H9 (cell line): ENCODE results near the gene ACKR3. TPM values are rescaled to one million over a fixed set of nuclear protein-coding genes. Genes with fewer than 3 reads are reported as not detected.

Experiments
- DNase-seq: peaks from one replicate; pipeline ENCODE4 v3.0.0-alpha.2; 2017
- H2AFZ ChIP-seq: one replicate; pipeline ENCODE4 v1.6.1; 2013; ENCODE audit warnings: mild to moderate bottlenecking, low read length, control low read depth, moderate library complexity
- H2AK5ac ChIP-seq: 2 replicates; pipeline ENCODE4 v1.6.1; 2013; ENCODE audit warnings: low read length, control low read depth, mixed read lengths; ENCODE audit not compliant: insufficient read length
- H2BK120ac ChIP-seq: one replicate; pipeline ENCODE4 v1.6.1; 2013; ENCODE audit warnings: low read depth, mild to moderate bottlenecking, low read length, control low read depth, inconsistent platforms; ENCODE audit not compliant: poor library complexity, severe bottlenecking
- H2BK12ac ChIP-seq: 2 replicates; pipeline ENCODE4 v1.6.1; 2013; ENCODE audit warnings: low read length, control low read depth, mixed read lengths, low read depth; ENCODE audit not compliant: insufficient read length
- H2BK15ac ChIP-seq: 2 replicates; pipeline ENCODE4 v1.6.1; 2013; ENCODE audit warnings: low read depth, low read length, control low read depth
- H2BK20ac ChIP-seq: one replicate; pipeline ENCODE4 v1.6.1; 2013; ENCODE audit warnings: low read depth, mild to moderate bottlenecking, low read length, control low read depth, inconsistent platforms; ENCODE audit not compliant: poor library complexity, severe bottlenecking
- H2BK5ac ChIP-seq: 2 replicates; pipeline ENCODE4 v1.6.1; 2013; ENCODE audit warnings: low read length, control low read depth, mixed read lengths; ENCODE audit not compliant: insufficient read length
- H3K14ac ChIP-seq: 2 replicates; pipeline ENCODE4 v1.6.1; 2013; ENCODE audit warnings: low read length, control low read depth; ENCODE audit not compliant: insufficient read depth
- H3K18ac ChIP-seq: 2 replicates; pipeline ENCODE4 v1.6.1; 2013; ENCODE audit warnings: low read depth, mild to moderate bottlenecking, mixed read lengths, low read length, control low read depth; ENCODE audit not compliant: insufficient read length
- H3K23ac ChIP-seq: 2 replicates; pipeline ENCODE4 v1.6.1; 2013; ENCODE audit warnings: low read length, control low read depth, mixed read lengths, low read depth; ENCODE audit not compliant: insufficient read length
- H3K23me2 ChIP-seq: 2 replicates; pipeline ENCODE4 v1.6.1; 2013; ENCODE audit warnings: low read depth, mild to moderate bottlenecking, mixed read lengths, low read length, control low read depth; ENCODE audit not compliant: insufficient read length, poor library complexity, severe bottlenecking
- H3K27ac ChIP-seq: 2 replicates; pipeline ENCODE4 v1.5.1; 2013; ENCODE audit warnings: low read length, control low read depth, mixed read lengths, low read depth; ENCODE audit not compliant: insufficient read length
- H3K27me3 ChIP-seq: 2 replicates; pipeline ENCODE4 v1.6.1; 2013; ENCODE audit warnings: low read length, control low read depth, inconsistent platforms; ENCODE audit not compliant: insufficient read depth
- H3K4ac ChIP-seq: 2 replicates; pipeline ENCODE4 v1.6.1; 2013; ENCODE audit warnings: low read depth, mild to moderate bottlenecking, control low read depth, inconsistent platforms, low read length, moderate library complexity
- H3K4me1 ChIP-seq: 2 replicates; pipeline ENCODE4 v1.6.1; 2013; ENCODE audit warnings: low read length, control low read depth, inconsistent platforms; ENCODE audit not compliant: insufficient read depth
- H3K4me2 ChIP-seq: 2 replicates; pipeline ENCODE4 v1.6.1; 2013; ENCODE audit warnings: low read length, control low read depth, mixed read lengths; ENCODE audit not compliant: insufficient read length, insufficient read depth
- H3K56ac ChIP-seq: 2 replicates; pipeline ENCODE4 v1.6.1; 2013; ENCODE audit warnings: low read depth, mild to moderate bottlenecking, mixed read lengths, low read length, control low read depth; ENCODE audit not compliant: insufficient read length
- H3K79me1 ChIP-seq: 2 replicates; pipeline ENCODE4 v1.6.1; 2013; ENCODE audit warnings: low read depth, mild to moderate bottlenecking, moderate library complexity, low read length, control low read depth, inconsistent platforms; ENCODE audit not compliant: insufficient read depth, poor library complexity, severe bottlenecking
- H3K79me2 ChIP-seq: 2 replicates; pipeline ENCODE4 v1.6.1; 2013; ENCODE audit warnings: low read length, control low read depth, inconsistent platforms; ENCODE audit not compliant: insufficient read depth
- H3K9ac ChIP-seq: 2 replicates; pipeline ENCODE4 v1.6.1; 2013; ENCODE audit warnings: low read length, control low read depth, mixed read lengths; ENCODE audit not compliant: insufficient read length; ENCODE audit errors: extremely low read depth
- H3K9me3 ChIP-seq: one replicate; pipeline ENCODE4 v1.6.1; 2013; ENCODE audit warnings: low read depth, low read length, inconsistent platforms; ENCODE audit not compliant: control insufficient read depth
- H3T11ph ChIP-seq: one replicate; pipeline ENCODE4 v1.6.1; 2013; ENCODE audit warnings: mild to moderate bottlenecking, low read length, control low read depth, inconsistent platforms
- H4K20me1 ChIP-seq: one replicate; pipeline ENCODE4 v1.6.1; 2013; ENCODE audit not compliant: control insufficient read depth, insufficient read length, insufficient read depth
- H4K5ac ChIP-seq: 2 replicates; pipeline ENCODE4 v1.6.1; 2013; ENCODE audit warnings: low read depth, mild to moderate bottlenecking, mixed read lengths, low read length, control low read depth; ENCODE audit not compliant: insufficient read length
- H4K8ac ChIP-seq: replicated peaks from 2 replicates; pipeline ENCODE4 v1.6.1; 2013; ENCODE audit warnings: low read length, control low read depth, mixed read lengths, low read depth; ENCODE audit not compliant: insufficient read length
- H4K91ac ChIP-seq: 2 replicates; pipeline ENCODE4 v1.6.1; 2013; ENCODE audit warnings: low read depth, mild to moderate bottlenecking, moderate library complexity, mixed read lengths, low read length, control low read depth; ENCODE audit not compliant: insufficient read length
- H3K27ac Mint-ChIP-seq, 3 experiments: 2 replicates in 2 of 3; 3 replicates in 1 of 3; pipeline ENCODE4 v1.8.0; 2020 to 2021; ENCODE audit warnings: mixed read lengths in 3 of 3, mild to moderate bottlenecking in 1 of 3, moderate library complexity in 1 of 3
- H3K27me3 Mint-ChIP-seq: 2 replicates; pipeline ENCODE4 v1.8.0; 2021; ENCODE audit warnings: low read depth, mild to moderate bottlenecking, moderate library complexity, mixed read lengths
- H3K36me3 Mint-ChIP-seq, 3 experiments: 2 replicates in 2 of 3; 3 replicates in 1 of 3; pipeline ENCODE4 v1.8.0; 2020 to 2021; ENCODE audit warnings: low read depth in 3 of 3, mixed read lengths in 3 of 3; ENCODE audit not compliant: insufficient read depth in 1 of 3
- H3K4me1 Mint-ChIP-seq, 2 experiments: 2 replicates each; pipeline ENCODE4 v1.8.0; 2020; ENCODE audit warnings: mixed read lengths in 2 of 2
- H3K4me3 Mint-ChIP-seq, 2 experiments: 2 replicates in 1 of 2; 3 replicates in 1 of 2; pipeline ENCODE4 v1.8.0; 2020 to 2021; ENCODE audit warnings: mild to moderate bottlenecking in 2 of 2, mixed read lengths in 2 of 2, moderate library complexity in 1 of 2
- H3K9me3 Mint-ChIP-seq, 2 experiments: 2 replicates in 1 of 2; 3 replicates in 1 of 2; pipeline ENCODE4 v1.8.0; 2020; ENCODE audit warnings: mild to moderate bottlenecking in 2 of 2, mixed read lengths in 2 of 2, moderate library complexity in 1 of 2
- CTCF ChIP-seq: fragments of 200-600 bp; sonication (generic); conservative IDR thresholded peaks from 3 replicates; pipeline ENCODE4 v1.8.0; 2021; ENCODE audit warnings: antibody characterized with exemption, mild to moderate bottlenecking
- WGBS: extraction: QIAGEN DNeasy Blood & Tissue Kit; methylation state at CpG from one replicate; pipeline ENCODE4 v1.1.7; 2013; ENCODE audit warnings: missing lambda C conversion rate, low lambda C conversion rate, mixed read lengths; ENCODE audit not compliant: insufficient read length; ENCODE audit errors: extremely low coverage; 5-methylcytosine and 5-hydroxymethylcytosine counted together
- total RNA-seq: library from RNA; stranded (reverse); gene quantifications from 2 replicates; pipeline ENCODE4 v1.2.1, GENCODE V29; 2021

Gene ACKR3
- total RNA-seq, 1 experiment from 2014 or later: 0.44 TPM

- H4K5ac ChIP-seq: no peak overlapping the region
- no peak overlapping the region for H3K4me2 ChIP-seq
- Mint-ChIP-seq H3K4me1 (no peaks in the 10 kb centered on the region), H3K9me3 (no peaks in the 10 kb centered on the region), H3K4me3 (no peak overlapping the region), H3K27ac (no peak overlapping the region), H3K36me3 (no peaks in the 10 kb centered on the region), H3K27me3 (peaks cover 12% of the 10 kb centered on the region)
- no peak overlapping the region for H2BK15ac ChIP-seq
- H2AK5ac ChIP-seq: no peak overlapping the region
- H3K4me1 ChIP-seq: no peaks in the 10 kb centered on the region
- H3K14ac ChIP-seq: no peak overlapping the region
- no peak overlapping the region for H3K56ac ChIP-seq
- H3K27me3 ChIP-seq: no peaks in the 10 kb centered on the region
- no peak overlapping the region for H3K27ac ChIP-seq
- H4K8ac ChIP-seq: no peak overlapping the region
- no peak overlapping the region for H2BK5ac ChIP-seq
- no peak overlapping the region for H3K23ac ChIP-seq
- no peak overlapping the region for H3K18ac ChIP-seq
- no peak overlapping the region for H4K91ac ChIP-seq
- no peaks in the 10 kb centered on the region for H3K79me2 ChIP-seq
- no peaks in the 10 kb centered on the region for H4K20me1 ChIP-seq
- no peak overlapping the region for H2BK20ac ChIP-seq
- no peaks in the 10 kb centered on the region for H3K9me3 ChIP-seq
- H3K79me1 ChIP-seq: no peaks in the 10 kb centered on the region
- no CpG with 5 or more reads among the region's 1 CpG for WGBS
- no peak for TF ChIP-seq CTCF
- no peak overlapping the region for H2AFZ ChIP-seq
- H3K23me2 ChIP-seq: no peaks in the 10 kb centered on the region
- no peak overlapping the region for H2BK12ac ChIP-seq
- no peak for DNase-seq
- no peak overlapping the region for H3K9ac ChIP-seq
- H2BK120ac ChIP-seq: no peak overlapping the region
- H3K4ac ChIP-seq: no peak overlapping the region
- no peak overlapping the region for H3T11ph ChIP-seq
Observed at GRCh38 chr2:236530512-236530911, 39.1 kb upstream of the ACKR3 start.
